IPS DF 6.9 (cell line): ENCODE data around the gene DBT.
"Not testable (repeated sequence)": the region's sequence is repeated elsewhere in the genome, so short reads cannot be mapped to it uniquely, and the experiment has no call there.

Source experiments
- DNase-seq: peaks from one replicate; pipeline ENCODE4 v3.0.0-alpha.2; 2013; ENCODE audit warnings: low read depth, low spot score
- H3K27ac ChIP-seq: one replicate; pipeline ENCODE4 v1.5.1; 2013; ENCODE audit warnings: low read length, control low read depth
- H3K27me3 ChIP-seq: 2 replicates; pipeline ENCODE4 v1.6.1; 2013; ENCODE audit warnings: mild to moderate bottlenecking, low read length; ENCODE audit not compliant: control insufficient read depth, insufficient read depth
- H3K36me3 ChIP-seq: 2 replicates; pipeline ENCODE4 v1.6.1; 2013; ENCODE audit warnings: low read length; ENCODE audit not compliant: control insufficient read depth, insufficient read depth
- H3K4me1 ChIP-seq: 2 replicates; pipeline ENCODE4 v1.6.1; 2013; ENCODE audit warnings: low read length; ENCODE audit not compliant: control insufficient read depth, insufficient read depth
- H3K4me3 ChIP-seq: 2 replicates; pipeline ENCODE4 v1.5.1; 2013; ENCODE audit warnings: mild to moderate bottlenecking, low read length
- H3K9me3 ChIP-seq: 2 replicates; pipeline ENCODE4 v1.6.1; 2013; ENCODE audit warnings: low read length, inconsistent platforms; ENCODE audit not compliant: control insufficient read depth, insufficient read depth
- WGBS: extraction: QIAGEN DNeasy Blood & Tissue Kit; methylation state at CpG from one replicate; pipeline ENCODE4 v1.1.7; 2013; ENCODE audit warnings: mixed read lengths, missing lambda C conversion rate; ENCODE audit not compliant: insufficient read length, insufficient coverage; 5-methylcytosine and 5-hydroxymethylcytosine counted together

The DBT gene

DNA sequence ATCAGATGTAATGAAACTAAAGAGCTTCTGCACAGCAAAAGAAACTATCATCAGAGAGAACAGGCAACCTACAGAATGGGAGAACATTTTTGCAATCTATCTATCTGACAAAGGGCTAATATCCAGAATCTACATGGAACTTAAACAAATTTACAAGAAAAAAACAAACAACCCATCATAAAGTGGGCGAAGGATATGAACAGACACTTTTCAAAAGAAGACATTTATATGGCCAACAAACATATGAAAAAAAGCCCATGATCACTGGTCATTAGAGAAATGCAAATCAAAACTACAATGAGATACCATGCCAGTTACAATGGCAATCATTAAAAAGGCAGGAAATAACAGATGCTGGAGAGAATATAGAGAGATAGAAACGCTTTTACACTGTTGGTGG is 44.5 kb downstream of the DBT start:
- no CpG with 5 or more reads among the region's 2 CpGs for WGBS
- H3K4me3 ChIP-seq, H3K9me3 ChIP-seq, H3K36me3 ChIP-seq, H3K27me3 ChIP-seq, H3K27ac ChIP-seq, H3K4me1 ChIP-seq, DNase-seq: not testable (repeated sequence)

GRCh38 chr1:100202703-100203102 is 46.9 kb downstream of the DBT start:
- WGBS: no CpG with 5 or more reads among the region's 2 CpGs
- H3K4me1 ChIP-seq: not testable (repeated sequence)

DNA sequence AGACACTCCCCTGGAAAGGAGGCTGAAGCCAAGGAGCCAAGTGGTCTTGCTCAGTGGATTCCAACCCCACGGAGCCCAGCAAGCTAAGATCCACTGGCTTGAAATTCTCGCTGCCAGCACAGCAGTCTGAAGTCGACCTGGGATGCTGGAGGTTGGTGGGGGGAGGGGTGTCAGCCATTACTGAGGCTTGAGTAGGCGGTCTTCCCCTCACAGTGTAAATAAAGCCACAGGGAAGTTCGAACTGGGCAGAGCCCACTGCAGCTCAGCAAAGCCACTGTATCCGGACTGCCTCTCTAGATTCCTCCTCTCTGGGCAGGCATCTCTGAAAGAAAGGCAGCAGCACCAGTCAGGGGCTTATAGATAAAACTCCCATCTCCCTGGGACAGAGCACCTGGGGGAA is 49.6 kb downstream of the DBT start:
- H3K4me3 ChIP-seq, H3K27me3 ChIP-seq, H3K36me3 ChIP-seq, H3K4me1 ChIP-seq, H3K27ac ChIP-seq, H3K9me3 ChIP-seq, DNase-seq: not testable (repeated sequence)
- no CpG with 5 or more reads among the region's 6 CpGs for WGBS

More at GRCh38 chr1:100202703-100203102, 46.9 kb downstream of the DBT start:
- H3K27ac ChIP-seq, H3K9me3 ChIP-seq, H3K36me3 ChIP-seq, H3K4me3 ChIP-seq, H3K27me3 ChIP-seq, DNase-seq: not testable (repeated sequence)

- DNase-seq: no peak
- Histone ChIP-seq H3K27ac (no peak overlapping the region), H3K27me3 (no peaks in the 10 kb centered on the region), H3K9me3 (no peaks in the 10 kb centered on the region), H3K4me3 (no peak overlapping the region), H3K4me1 (no peaks in the 10 kb centered on the region), H3K36me3 (no peaks in the 10 kb centered on the region; the same call in 1 of the 2 replicates)
- no CpG with 5 or more reads among the region's 1 CpG for WGBS
These were observed 51.0 kb downstream of the DBT start for GRCh38 chr1:100198596-100198995.

DNA sequence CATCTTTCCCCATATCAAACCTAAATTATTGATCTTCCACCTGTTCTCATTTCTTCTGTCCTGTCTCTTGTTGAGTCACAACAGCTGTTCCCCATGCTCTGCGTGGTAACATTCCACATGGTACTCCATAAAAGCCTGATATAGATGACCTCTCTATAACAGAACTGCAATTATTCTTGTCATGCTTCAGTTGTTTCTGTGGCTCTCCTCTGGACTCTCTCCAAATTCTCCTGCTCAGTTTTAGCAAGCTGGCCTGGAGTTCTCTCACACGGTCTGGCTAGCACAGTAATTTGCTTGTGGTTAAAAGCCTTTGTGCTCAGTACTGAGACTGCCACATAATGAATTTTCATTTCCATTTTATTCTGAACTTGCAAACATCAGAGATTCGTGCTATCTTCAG is 61.0 kb downstream of the DBT start:
- DNase-seq: no peak
- Histone ChIP-seq H3K27me3 (no peaks in the 10 kb centered on the region), H3K36me3 (no peaks in the 10 kb centered on the region), H3K4me3 (no peak overlapping the region), H3K4me1 (no peaks in the 10 kb centered on the region), H3K27ac (no peak overlapping the region), H3K9me3 (no peaks in the 10 kb centered on the region)
- WGBS: no CpG with 5 or more reads among the region's 3 CpGs

- no peak overlapping the region for H3K27ac ChIP-seq
- H3K4me1 ChIP-seq: no peaks in the 10 kb centered on the region
- H3K27me3 ChIP-seq: no peaks in the 10 kb centered on the region
- no peak for DNase-seq
- no peaks in the 10 kb centered on the region for H3K36me3 ChIP-seq
- no CpG with 5 or more reads among the region's 3 CpGs for WGBS
- H3K4me3 ChIP-seq: no peak overlapping the region
- no peaks in the 10 kb centered on the region for H3K9me3 ChIP-seq
These were observed 61.7 kb downstream of the DBT start for GRCh38 chr1:100187912-100188311.

- Histone ChIP-seq H3K9me3 (no peaks in the 10 kb centered on the region), H3K4me1 (no peaks in the 10 kb centered on the region), H3K4me3 (no peak overlapping the region), H3K27me3 (no peaks in the 10 kb centered on the region), H3K36me3 (no peaks in the 10 kb centered on the region), H3K27ac (no peak overlapping the region)
- no peak for DNase-seq
- no CpG with 5 or more reads among the region's 1 CpG for WGBS
These were observed 65.1 kb downstream of the DBT start for GRCh38 chr1:100184536-100184935.

GRCh38 chr1:100183370-100183769 is 66.3 kb downstream of the DBT start:
- no peaks in the 10 kb centered on the region for H3K27me3 ChIP-seq
- no peak for DNase-seq
- no peaks in the 10 kb centered on the region for H3K9me3 ChIP-seq
- H3K27ac ChIP-seq: no peak overlapping the region
- WGBS: no CpG with 5 or more reads among the region's 4 CpGs
- no peak overlapping the region for H3K4me3 ChIP-seq
- no peaks in the 10 kb centered on the region for H3K36me3 ChIP-seq
- no peaks in the 10 kb centered on the region for H3K4me1 ChIP-seq

DNA sequence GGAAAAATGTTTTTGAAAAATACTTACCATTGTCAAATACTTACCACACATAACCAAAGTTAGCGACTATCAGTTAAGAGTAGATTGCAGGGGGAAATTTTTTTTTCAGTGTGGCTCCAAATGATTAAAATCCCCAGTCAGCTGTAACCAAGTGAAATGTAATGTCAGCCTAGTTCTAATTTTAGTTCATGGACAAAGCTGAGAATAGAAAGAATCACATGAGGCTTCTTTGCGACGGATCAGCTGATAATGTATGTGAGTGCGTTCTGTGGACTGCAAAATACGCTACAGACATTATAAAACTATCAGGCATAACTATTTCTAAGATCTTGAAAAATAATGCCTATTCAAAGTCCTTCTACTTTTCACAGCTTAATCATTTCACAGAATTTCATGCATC is 71.5 kb downstream of the DBT start, which contains the start of gene LRRC39:
Gene LRRC39 (minus strand): TSS at position 166 of the 400 bp plus-strand sequence. CDS start 9,740 bp downstream, outside the sequence.
- no peaks in the 10 kb centered on the region for H3K36me3 ChIP-seq
- WGBS: no CpG with 5 or more reads among the region's 5 CpGs
- H3K27ac ChIP-seq: no peak within 1 kb of the TSS
- DNase-seq: no peak
- H3K4me1 ChIP-seq: no peaks in the 10 kb centered on the region
- H3K9me3 ChIP-seq: no peaks in the 10 kb centered on the region
- H3K4me3 ChIP-seq: no peak within 1 kb of the TSS
- no peaks in the 10 kb centered on the region for H3K27me3 ChIP-seq

- WGBS: no CpG with 5 or more reads among the region's 4 CpGs
- no peaks in the 10 kb centered on the region for H3K4me1 ChIP-seq
- H3K27me3 ChIP-seq: no peaks in the 10 kb centered on the region
- no peak overlapping the region for H3K27ac ChIP-seq
- no peak overlapping the region for H3K4me3 ChIP-seq
- H3K36me3 ChIP-seq: no peaks in the 10 kb centered on the region
- no peaks in the 10 kb centered on the region for H3K9me3 ChIP-seq
- DNase-seq: no peak
These were observed 72.2 kb downstream of the DBT start for GRCh38 chr1:100177295-100178041.

- no peak overlapping the region for H3K27ac ChIP-seq
- H3K4me3 ChIP-seq: no peak overlapping the region
- WGBS: no CpG with 5 or more reads among the region's 2 CpGs
- H3K4me1 ChIP-seq: no peaks in the 10 kb centered on the region
- no peak for DNase-seq
- H3K9me3 ChIP-seq: no peaks in the 10 kb centered on the region
- no peaks in the 10 kb centered on the region for H3K27me3 ChIP-seq
- H3K36me3 ChIP-seq: no peaks in the 10 kb centered on the region
These were observed 81.6 kb downstream of the DBT start for GRCh38 chr1:100168051-100168450.
